OCI-LY7 (cell line): Measurements from ENCODE around the gene KCNJ5. TPM values are rescaled to one million over a fixed set of nuclear protein-coding genes. Genes with fewer than 3 reads are reported as not detected.

Source experiments
- BruUV-seq: library from RNA; stranded (reverse); fragments of 400-500 nt; replicated peaks from 2 replicates; lab custom pipeline; 2021; lab: Mats Ljungman, UMichigan
- CTCF ChIA-PET: fragments of 300-600 bp; sonication (Branson Sonifier 250); formaldehyde crosslinking; loops from one replicate; lab custom pipeline; 2022; ENCODE audit warnings: antibody characterized with exemption; ENCODE audit not compliant: unreplicated experiment; lab: Charles Lee
- POLR2A ChIA-PET: fragments of 300-600 bp; sonication (Branson Sonifier 250); formaldehyde crosslinking; loops from one replicate; lab custom pipeline; 2022; ENCODE audit warnings: antibody characterized with exemption; lab: Charles Lee
- DNase-seq: peaks from one replicate; pipeline ENCODE4 v3.0.0-alpha.2; 2015; ENCODE audit warnings: low spot score
- H2AFZ ChIP-seq: fragments of 200-600 bp; sonication (generic), shearing (Covaris generic); 2 replicates; pipeline ENCODE4 v1.6.1; 2014; ENCODE audit warnings: mild to moderate bottlenecking, antibody characterized with exemption, low read length, moderate library complexity
- H3K27ac ChIP-seq: fragments of 200-600 bp; sonication (generic); 2 replicates; pipeline ENCODE4 v1.5.1; 2014; ENCODE audit warnings: mixed run types, low read depth, mild to moderate bottlenecking, moderate library complexity, low read length, inconsistent platforms; ENCODE audit not compliant: poor library complexity, severe bottlenecking
- H3K36me3 ChIP-seq: fragments of 200-600 bp; sonication (generic); 2 replicates; pipeline ENCODE4 v1.6.1; 2014; ENCODE audit warnings: mild to moderate bottlenecking, antibody characterized with exemption, low read length, moderate library complexity, mixed read lengths; ENCODE audit not compliant: insufficient read depth
- H3K4me1 ChIP-seq: fragments of 200-600 bp; sonication (generic); 2 replicates; pipeline ENCODE4 v1.5.1; 2014; ENCODE audit warnings: mild to moderate bottlenecking, low read length; ENCODE audit not compliant: insufficient read depth, poor library complexity, severe bottlenecking
- H3K4me2 ChIP-seq: fragments of 200-600 bp; sonication (generic); 2 replicates; pipeline ENCODE4 v1.6.1; 2014; ENCODE audit warnings: mild to moderate bottlenecking, low read length
- H3K4me3 ChIP-seq: fragments of 200-600 bp; sonication (generic); 2 replicates; pipeline ENCODE4 v1.5.1; 2014; ENCODE audit warnings: mild to moderate bottlenecking, low read depth, low read length; ENCODE audit not compliant: poor library complexity, severe bottlenecking
- H3K79me2 ChIP-seq: fragments of 200-600 bp; sonication (generic); 2 replicates; pipeline ENCODE4 v1.6.1; 2016; ENCODE audit warnings: low read depth, mild to moderate bottlenecking, low read length, moderate library complexity, mixed read lengths; ENCODE audit not compliant: insufficient read depth
- H3K9me2 ChIP-seq: fragments of 200-600 bp; sonication (generic); 2 replicates; pipeline ENCODE4 v1.6.1; 2016; ENCODE audit warnings: mild to moderate bottlenecking, low read length, mixed read lengths; ENCODE audit not compliant: insufficient read depth
- H3K9me3 ChIP-seq: fragments of 200-600 bp; sonication (generic); 2 replicates; pipeline ENCODE4 v1.6.1; 2014; ENCODE audit warnings: mild to moderate bottlenecking, mixed run types, low read length, mixed read lengths
- H4K20me1 ChIP-seq: fragments of 200-600 bp; sonication (generic); 2 replicates; pipeline ENCODE4 v1.6.1; 2014; ENCODE audit warnings: mild to moderate bottlenecking, antibody characterized with exemption, low read length, moderate library complexity, mixed read lengths; ENCODE audit not compliant: insufficient read depth
- EZH2phosphoT487 ChIP-seq: fragments of 200-600 bp; sonication (generic); IDR thresholded peaks from 2 replicates; pipeline ENCODE4 v1.6.1; 2018; ENCODE audit warnings: low read depth, borderline replicate concordance, mild to moderate bottlenecking, mixed run types, antibody characterized with exemption, low read length, moderate library complexity, mixed read lengths
- intact Hi-C: fragments of 100-400 bp; cut with micrococcal nuclease; formaldehyde crosslinking; loops from one replicate; pipeline ENCODE4 v1.10.0; 2022; ENCODE audit not compliant: unreplicated experiment
- total RNA-seq, 2 experiments: library from RNA; depleted of rRNA in 1 of 2; stranded (reverse); fragments of >200 nt in 1 of 2; shearing (Covaris generic) in 1 of 2; gene quantifications; 2 replicates each; pipeline ENCODE4 v1.2.3, GENCODE V29; 2014 to 2022
- TF ChIP-seq, protein P1 (sequence below): fragments of 200-600 bp; sonication (generic); conservative IDR thresholded peaks from 2 replicates; pipeline ENCODE4 v1.5.1; 2014; ENCODE audit warnings: mild to moderate bottlenecking, antibody characterized with exemption, low read length, moderate library complexity, mixed read lengths

Gene KCNJ5
- total RNA-seq, 2 experiments from 2014 or later: not detected

DNA sequence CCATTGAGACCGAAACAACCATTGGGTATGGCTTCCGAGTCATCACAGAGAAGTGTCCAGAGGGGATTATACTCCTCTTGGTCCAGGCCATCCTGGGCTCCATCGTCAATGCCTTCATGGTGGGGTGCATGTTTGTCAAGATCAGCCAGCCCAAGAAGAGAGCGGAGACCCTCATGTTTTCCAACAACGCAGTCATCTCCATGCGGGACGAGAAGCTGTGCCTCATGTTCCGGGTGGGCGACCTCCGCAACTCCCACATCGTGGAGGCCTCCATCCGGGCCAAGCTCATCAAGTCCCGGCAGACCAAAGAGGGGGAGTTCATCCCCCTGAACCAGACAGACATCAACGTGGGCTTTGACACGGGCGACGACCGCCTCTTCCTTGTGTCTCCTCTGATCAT lies 20.5 kb downstream of the KCNJ5 start:
- H3K9me2 ChIP-seq: no peaks in the 10 kb centered on the region
- H3K27ac ChIP-seq: no peak overlapping the region
- intact Hi-C loops: no loop called here
- POLR2A ChIA-PET: no interaction called here
- no TSS peak for BruUV-seq
- H3K4me3 ChIP-seq: no peak overlapping the region
- no peak overlapping the region for H2AFZ ChIP-seq
- no peaks in the 10 kb centered on the region for H3K4me1 ChIP-seq
- DNase-seq: no peak
- no peaks in the 10 kb centered on the region for H4K20me1 ChIP-seq
- H3K4me2 ChIP-seq: no peak overlapping the region
- H3K36me3 ChIP-seq: no peaks in the 10 kb centered on the region
- no peaks in the 10 kb centered on the region for H3K9me3 ChIP-seq
- CTCF ChIA-PET: no interaction called here
- no peak for TF ChIP-seq EZH2phosphoT487
- TF ChIP-seq, protein P1, sequence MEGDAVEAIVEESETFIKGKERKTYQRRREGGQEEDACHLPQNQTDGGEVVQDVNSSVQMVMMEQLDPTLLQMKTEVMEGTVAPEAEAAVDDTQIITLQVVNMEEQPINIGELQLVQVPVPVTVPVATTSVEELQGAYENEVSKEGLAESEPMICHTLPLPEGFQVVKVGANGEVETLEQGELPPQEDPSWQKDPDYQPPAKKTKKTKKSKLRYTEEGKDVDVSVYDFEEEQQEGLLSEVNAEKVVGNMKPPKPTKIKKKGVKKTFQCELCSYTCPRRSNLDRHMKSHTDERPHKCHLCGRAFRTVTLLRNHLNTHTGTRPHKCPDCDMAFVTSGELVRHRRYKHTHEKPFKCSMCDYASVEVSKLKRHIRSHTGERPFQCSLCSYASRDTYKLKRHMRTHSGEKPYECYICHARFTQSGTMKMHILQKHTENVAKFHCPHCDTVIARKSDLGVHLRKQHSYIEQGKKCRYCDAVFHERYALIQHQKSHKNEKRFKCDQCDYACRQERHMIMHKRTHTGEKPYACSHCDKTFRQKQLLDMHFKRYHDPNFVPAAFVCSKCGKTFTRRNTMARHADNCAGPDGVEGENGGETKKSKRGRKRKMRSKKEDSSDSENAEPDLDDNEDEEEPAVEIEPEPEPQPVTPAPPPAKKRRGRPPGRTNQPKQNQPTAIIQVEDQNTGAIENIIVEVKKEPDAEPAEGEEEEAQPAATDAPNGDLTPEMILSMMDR: no peak
- no peaks in the 10 kb centered on the region for H3K79me2 ChIP-seq

DNA sequence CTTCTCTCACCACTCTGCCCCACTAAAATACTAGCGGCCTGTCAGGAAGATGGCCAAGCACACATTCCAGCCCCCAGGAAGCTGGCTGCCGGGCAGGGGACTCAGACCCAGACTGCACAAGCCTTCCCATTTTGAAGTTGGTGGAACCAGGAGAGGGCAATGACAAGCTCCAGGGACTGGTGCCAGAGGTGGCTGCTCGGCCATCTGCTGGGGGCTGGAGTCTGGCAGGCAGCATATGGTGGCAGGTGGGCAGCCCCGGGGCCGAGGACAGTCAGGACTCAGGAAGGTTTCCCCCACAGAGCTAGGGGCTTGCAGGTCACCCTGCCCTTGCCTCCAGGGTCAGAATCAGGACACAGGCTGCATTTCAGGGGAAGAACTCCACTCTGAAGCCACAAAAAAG lies 22.6 kb downstream of the KCNJ5 start:
- intact Hi-C loops: no loop called here
- no peaks in the 10 kb centered on the region for H3K79me2 ChIP-seq
- no peaks in the 10 kb centered on the region for H3K36me3 ChIP-seq
- DNase-seq: no peak
- H3K4me2 ChIP-seq: no peak overlapping the region
- no peaks in the 10 kb centered on the region for H3K4me1 ChIP-seq
- ChIA-PET CTCF (no interaction called here), POLR2A (no interaction called here)
- no peaks in the 10 kb centered on the region for H4K20me1 ChIP-seq
- TF ChIP-seq, protein P1: no peak
- no peak for TF ChIP-seq EZH2phosphoT487
- H3K4me3 ChIP-seq: no peak overlapping the region
- H3K9me2 ChIP-seq: no peaks in the 10 kb centered on the region
- H3K9me3 ChIP-seq: no peaks in the 10 kb centered on the region
- no peak overlapping the region for H2AFZ ChIP-seq
- no TSS peak for BruUV-seq
- no peak overlapping the region for H3K27ac ChIP-seq

DNA sequence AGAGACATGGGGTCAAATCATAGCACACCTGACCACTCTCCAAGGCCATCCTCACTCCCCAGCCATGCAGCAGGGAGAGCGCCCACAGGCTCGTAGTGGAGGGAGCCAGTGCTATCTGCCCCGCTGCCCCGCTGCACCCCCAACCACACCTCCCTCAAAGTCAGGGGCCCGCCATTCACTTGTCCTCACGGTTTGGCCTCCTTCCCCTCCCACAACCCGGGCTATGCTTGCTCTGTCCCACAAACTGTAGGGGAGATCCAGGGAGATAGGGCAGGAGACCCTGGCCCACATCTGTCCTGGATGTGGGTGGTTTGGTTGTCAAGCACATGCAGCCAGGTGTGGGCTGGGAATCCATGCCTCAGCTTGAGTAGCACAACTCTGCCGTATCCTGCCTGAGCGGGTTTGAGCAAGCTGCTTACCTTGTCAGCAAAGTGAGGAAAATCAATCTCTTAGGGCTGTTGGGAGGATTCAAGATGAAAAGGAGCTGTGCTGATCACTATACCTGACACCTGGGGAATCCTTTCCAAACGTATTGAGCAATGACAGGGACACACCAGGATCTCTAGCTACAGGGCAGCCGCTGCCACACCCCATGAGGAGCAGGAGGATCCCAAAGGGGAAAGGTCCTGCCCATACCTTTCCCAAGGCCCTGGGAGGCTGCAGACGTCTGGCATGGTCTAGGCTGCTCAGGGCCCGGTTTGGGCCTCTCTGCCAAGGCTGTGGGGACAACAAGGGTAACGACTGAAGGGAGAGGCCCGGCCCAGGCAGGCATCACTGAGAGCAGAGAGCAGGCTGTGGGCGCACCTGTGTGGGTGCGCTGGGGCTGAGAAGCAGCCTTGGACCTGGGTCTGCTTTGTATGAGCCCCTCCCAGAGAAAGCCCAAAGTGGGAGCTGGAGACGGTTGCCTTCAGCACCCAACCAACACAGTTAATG lies 23.3 kb downstream of the KCNJ5 start:
- H3K79me2 ChIP-seq: no peaks in the 10 kb centered on the region
- no peaks in the 10 kb centered on the region for H3K4me1 ChIP-seq
- BruUV-seq: no TSS peak
- intact Hi-C loops: no loop called here
- H3K4me3 ChIP-seq: no peak overlapping the region
- POLR2A ChIA-PET: no interaction called here
- no peak overlapping the region for H2AFZ ChIP-seq
- H3K9me3 ChIP-seq: no peaks in the 10 kb centered on the region
- no peak for TF ChIP-seq EZH2phosphoT487
- TF ChIP-seq, protein P1: no peak
- no peaks in the 10 kb centered on the region for H3K9me2 ChIP-seq
- H3K36me3 ChIP-seq: no peaks in the 10 kb centered on the region
- DNase-seq: no peak
- CTCF ChIA-PET: no interaction called here
- no peak overlapping the region for H3K4me2 ChIP-seq
- H4K20me1 ChIP-seq: no peaks in the 10 kb centered on the region
- no peak overlapping the region for H3K27ac ChIP-seq
